Stomach (tissue), 4 donors: ENCODE measurements around the gene FOXO4.

ENCODE experiments used
- POLR2A ChIP-seq, 4 donors: fragments of 450-650 bp; IDR thresholded peaks; one replicate each; pipeline ENCODE4 v1.6.1; 2016; ENCODE audit warnings: antibody characterized with exemption in 4 of 4, control low read depth in 2 of 4, mild to moderate bottlenecking in 1 of 4, moderate library complexity in 1 of 4
- POLR2AphosphoS5 ChIP-seq, 3 donors: sonication (generic); formaldehyde crosslinking; IDR thresholded peaks; one replicate each; pipeline ENCODE4 v1.6.1; 2016; ENCODE audit warnings: antibody characterized with exemption in 3 of 3
- TF ChIP-seq, protein P1 (sequence below), 7 experiments: fragments of 450-650 bp in 4 of 7; fragments of 200-600 bp in 3 of 7; sonication (generic) in 3 of 7; IDR thresholded peaks; one replicate each; pipeline ENCODE4 v1.5.1; 2016 to 2019; ENCODE audit warnings: antibody characterized with exemption in 7 of 7, control low read depth in 2 of 7, mild to moderate bottlenecking in 1 of 7

DNA sequence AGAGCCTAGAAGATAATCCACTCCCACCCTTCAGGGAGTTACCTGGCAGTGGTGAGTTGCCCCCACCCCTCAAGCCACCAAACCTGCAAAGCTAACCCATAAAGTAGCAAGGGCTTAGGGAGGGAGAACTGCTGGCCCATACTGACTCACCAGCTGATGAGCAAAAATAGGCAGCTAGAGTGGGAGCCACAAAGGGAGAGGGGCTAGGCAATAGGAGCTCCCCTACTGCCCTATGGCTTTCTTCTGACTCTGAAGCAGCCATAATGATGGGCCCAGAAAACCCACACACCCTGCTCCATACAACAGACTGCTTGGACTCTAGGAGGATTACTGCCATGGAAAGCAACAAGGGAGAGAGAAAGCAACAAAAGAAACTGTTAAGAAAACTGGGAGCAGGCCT, 35.5 kb upstream of the FOXO4 start:
- no peak for TF ChIP-seq POLR2AphosphoS5 (IDR thresholded peaks at IDR 0.05)
- TF ChIP-seq, protein P1, sequence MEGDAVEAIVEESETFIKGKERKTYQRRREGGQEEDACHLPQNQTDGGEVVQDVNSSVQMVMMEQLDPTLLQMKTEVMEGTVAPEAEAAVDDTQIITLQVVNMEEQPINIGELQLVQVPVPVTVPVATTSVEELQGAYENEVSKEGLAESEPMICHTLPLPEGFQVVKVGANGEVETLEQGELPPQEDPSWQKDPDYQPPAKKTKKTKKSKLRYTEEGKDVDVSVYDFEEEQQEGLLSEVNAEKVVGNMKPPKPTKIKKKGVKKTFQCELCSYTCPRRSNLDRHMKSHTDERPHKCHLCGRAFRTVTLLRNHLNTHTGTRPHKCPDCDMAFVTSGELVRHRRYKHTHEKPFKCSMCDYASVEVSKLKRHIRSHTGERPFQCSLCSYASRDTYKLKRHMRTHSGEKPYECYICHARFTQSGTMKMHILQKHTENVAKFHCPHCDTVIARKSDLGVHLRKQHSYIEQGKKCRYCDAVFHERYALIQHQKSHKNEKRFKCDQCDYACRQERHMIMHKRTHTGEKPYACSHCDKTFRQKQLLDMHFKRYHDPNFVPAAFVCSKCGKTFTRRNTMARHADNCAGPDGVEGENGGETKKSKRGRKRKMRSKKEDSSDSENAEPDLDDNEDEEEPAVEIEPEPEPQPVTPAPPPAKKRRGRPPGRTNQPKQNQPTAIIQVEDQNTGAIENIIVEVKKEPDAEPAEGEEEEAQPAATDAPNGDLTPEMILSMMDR (IDR thresholded peaks at IDR 0.05): no peak
- no peak for TF ChIP-seq POLR2A (IDR thresholded peaks at IDR 0.05)
